CD4-positive, alpha-beta T cell treated with Interleukin-4 for 4 hours (primary cell): ENCODE data around the gene LYRM7.
A peak's percentile ranks its signal among the peaks of the same experiment; 100 is the strongest.

Experiments used
- DNase-seq: peaks from one replicate; pipeline ENCODE4 v3.0.0-alpha.2; 2020

The LYRM7 gene

GRCh38 chr5:131221888-131222287 lies 51.1 kb downstream of the LYRM7 start:
- DNase-seq = peak; percentile 43

DNA sequence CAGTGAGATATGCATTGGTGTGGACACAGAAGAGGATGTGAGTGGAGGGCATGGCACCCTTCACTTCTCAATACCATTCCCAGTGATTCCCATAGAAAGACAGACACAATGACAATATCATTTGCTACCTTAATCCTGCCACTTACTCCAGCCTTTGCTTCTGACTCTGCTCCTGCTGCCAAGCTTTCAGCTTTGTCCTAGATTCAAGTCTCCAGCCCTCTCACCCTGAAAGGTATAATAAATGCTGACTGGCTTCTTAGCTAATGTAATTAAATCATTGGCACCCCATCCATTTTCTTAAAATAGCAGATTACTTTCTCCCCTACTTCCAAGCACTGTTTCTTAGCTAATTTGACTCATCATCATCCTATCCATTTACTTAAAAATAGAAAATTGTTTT lies 52.0 kb downstream of the LYRM7 start:
- no peak for DNase-seq

DNA sequence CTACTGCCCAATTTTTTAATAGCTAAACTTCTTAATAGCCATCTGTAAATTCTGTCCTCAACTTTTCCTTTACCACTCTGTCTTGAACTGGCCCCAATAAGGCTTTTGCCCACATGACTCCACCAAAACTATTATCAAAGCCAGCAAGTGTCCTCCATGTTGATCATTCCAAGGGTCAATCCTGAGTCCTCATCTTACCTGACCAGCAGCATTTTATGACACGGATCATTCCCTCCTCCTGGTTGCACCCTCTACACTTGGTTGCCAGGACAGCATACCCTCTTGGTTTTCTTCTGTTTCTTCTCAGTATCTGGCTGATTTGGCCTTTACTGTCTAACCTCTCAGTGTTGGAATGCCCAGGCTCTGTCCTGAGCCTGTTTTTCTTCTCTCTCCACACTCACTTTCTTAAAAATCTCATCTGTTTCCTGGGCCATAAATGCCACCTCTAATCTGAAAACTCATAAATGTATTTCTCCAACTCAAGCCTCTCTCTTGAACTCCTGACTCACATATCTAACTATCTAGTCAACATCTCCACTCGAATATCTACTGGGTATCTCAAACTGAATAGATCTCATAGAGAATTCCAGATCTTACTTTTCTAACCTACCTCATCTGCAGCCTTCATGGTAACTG lies 53.1 kb downstream of the LYRM7 start:
- DNase-seq = no peak

DNA sequence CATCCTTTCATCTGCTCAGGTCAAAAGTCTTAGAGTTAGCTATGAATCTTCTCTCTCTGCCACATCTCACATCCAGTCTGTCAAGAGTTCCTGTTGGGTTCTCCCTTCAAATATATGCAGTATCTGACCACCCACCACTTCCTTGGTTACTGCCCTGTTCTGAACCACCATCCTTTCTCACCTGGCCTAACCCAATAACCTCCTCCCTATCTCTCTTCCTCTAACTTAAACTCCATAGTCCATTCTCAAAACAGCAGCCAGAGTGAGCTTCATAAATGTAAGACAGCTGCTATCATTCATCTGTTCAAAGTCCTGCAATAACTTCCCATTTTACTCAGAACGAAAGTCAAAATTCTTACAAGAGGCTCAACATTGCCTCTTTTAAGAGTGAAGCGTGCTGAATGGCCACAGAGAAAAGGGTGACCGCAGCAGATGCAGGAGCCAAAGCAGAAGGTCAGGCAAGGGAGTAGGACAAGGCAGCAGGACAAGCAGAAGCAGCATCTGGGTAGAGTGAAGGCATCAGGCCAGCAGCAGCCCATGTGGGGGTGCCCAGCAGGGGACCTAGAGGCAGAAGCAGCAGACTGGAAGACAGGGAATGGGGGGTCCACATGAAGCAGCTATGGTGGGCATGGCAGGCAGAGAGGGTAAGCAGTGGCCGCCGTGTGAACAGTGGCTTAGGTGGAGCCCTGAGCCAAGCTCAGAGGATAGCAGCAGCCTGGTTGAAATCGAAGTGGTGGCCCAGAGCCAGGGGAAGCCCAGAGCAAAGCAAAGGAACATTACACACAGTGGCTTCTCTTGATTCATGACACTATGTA lies 53.9 kb downstream of the LYRM7 start:
- peak; percentile 18 for DNase-seq

- DNase-seq = no peak
Measured at GRCh38 chr5:131225282-131225974, 54.7 kb downstream of the LYRM7 start.

GRCh38 chr5:131226899-131227298 lies 56.2 kb downstream of the LYRM7 start:
- no peak for DNase-seq

DNA sequence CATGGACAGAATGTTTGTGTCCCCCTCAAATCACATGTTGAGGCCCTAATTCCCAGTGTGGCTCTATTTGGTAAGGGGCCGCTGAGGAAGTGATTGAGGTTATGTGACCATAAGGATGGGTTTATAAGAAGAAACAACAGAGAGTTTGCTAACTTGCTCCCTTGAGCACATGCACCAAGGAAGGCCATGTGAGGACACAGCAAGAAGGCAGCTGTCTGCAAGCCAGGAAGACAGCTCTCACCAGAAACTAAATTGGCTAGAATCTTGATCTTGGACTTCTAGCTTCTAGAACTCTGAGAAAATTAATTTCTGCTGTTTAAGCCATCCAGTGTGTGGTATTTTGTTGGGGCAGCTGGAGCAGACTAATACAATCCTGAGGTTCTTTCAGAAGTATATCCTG lies 57.9 kb downstream of the LYRM7 start:
- no peak for DNase-seq

DNA sequence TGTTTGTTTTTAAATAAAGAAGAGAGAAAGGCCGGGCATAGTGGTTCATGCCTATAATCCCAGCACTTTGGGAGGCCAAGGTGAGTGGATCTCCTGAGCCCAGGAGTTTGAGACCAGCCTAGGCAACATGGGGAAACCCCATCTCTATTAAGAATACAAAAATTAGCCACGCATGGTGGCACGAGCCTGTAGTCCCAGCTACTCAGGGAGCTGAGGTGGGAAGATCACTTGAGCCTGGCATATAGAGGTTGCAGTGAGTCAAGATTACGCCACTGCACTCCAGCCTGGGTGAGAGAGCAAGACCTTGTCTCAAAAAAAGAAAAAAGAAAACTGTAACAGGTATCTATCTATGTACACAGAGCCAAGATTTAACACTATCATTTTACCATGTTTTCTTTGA lies 58.9 kb downstream of the LYRM7 start:
- DNase-seq = no peak

GRCh38 chr5:131230406-131230805 lies 59.7 kb downstream of the LYRM7 start:
- no peak for DNase-seq

- no peak for DNase-seq
Measured at GRCh38 chr5:131239686-131240085, 68.9 kb downstream of the LYRM7 start.

- no peak for DNase-seq
Measured at GRCh38 chr5:131242728-131243255, 72.0 kb downstream of the LYRM7 start.

DNA sequence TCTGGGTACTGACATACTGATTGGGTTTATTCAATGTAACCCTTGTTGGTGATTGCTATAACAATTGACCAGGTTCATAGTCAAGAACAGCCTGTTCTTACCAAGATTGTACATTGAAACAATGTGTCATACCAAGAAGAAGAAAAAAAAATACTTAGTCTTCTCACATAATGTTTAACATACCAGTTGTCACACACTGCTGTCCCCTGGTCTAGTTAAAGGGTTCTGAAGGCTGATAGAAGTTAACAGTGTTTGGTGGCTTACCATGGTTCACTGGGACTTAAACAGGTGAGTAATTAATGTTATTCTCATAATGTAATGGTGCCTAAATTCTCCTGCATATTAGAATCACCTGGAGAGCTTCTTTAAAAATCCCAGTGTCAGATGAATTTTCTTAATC lies 74.6 kb downstream of the LYRM7 start:
- no peak for DNase-seq

DNA sequence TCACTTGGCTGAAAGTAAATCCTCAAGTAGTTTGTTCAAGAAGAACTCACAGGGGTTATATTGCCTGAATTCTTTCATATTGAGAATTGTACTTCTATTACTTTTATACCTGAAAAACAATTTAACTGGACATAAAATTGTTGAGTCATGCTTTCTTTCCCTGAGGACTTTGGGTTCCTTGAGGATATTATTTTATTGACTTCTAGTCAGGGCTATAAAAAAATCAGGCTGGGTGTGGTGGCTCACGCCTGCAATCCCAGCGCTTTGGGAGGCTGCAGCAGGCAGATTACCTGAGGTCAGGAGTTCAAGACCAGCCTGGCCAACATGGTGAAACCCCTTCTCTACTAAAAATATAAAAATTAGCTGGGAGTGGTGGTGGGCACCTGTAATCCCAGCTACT lies 75.2 kb downstream of the LYRM7 start:
- no peak for DNase-seq

DNA sequence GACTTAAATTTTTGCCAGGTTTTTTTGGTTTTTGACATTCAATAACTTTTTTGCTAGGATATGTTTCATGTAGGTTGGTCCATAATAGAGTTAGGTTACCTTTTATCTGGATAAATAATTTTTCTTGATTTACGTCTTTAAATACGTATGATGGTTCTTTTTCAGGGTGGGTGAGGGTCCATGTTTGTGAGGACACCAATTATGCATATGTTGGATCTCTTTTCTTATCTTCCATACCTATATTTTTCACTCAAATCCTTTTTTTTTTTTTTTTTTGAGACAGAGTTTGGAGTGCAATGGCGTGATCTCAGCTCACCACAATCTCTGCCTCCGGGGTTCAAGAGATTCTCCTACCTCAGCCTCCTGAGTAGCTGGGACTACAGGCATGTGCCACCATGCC lies 75.8 kb downstream of the LYRM7 start:
- no peak for DNase-seq

GRCh38 chr5:131250751-131251475 lies 80.2 kb downstream of the LYRM7 start:
- DNase-seq = no peak

DNA sequence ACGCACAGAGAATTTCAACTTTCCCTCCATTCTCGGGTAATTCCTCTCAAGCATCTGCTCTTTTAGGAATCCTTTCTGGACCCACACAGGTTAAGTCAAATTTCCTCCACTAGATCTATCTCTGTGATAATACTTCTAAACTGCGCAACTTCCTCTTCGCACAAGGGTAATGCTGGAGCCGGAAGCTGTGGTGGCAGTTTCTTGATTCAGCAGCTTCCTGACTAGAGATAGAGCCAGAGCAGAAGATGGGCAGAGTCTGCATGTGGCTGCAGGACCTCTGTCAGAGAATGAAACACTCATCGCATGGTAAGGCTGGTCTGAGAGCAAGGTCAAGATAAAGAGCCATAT lies 82.1 kb downstream of the LYRM7 start:
- peak; percentile 92 for DNase-seq

GRCh38 chr5:131254025-131254424 lies 83.3 kb downstream of the LYRM7 start:
- DNase-seq = peak; percentile 49

- peak; percentile 79 for DNase-seq
Measured at GRCh38 chr5:131254741-131255140, 84.0 kb downstream of the LYRM7 start.
